H9 (cell line): Measurements from ENCODE around the gene MDGA2. TPM values are rescaled to one million over a fixed set of nuclear protein-coding genes. Genes with fewer than 3 reads are reported as not detected.

Experiments
- DNase-seq: peaks from one replicate; pipeline ENCODE4 v3.0.0-alpha.2; 2017
- H2AFZ ChIP-seq: one replicate; pipeline ENCODE4 v1.6.1; 2013; ENCODE audit warnings: mild to moderate bottlenecking, low read length, control low read depth, moderate library complexity
- H2AK5ac ChIP-seq: 2 replicates; pipeline ENCODE4 v1.6.1; 2013; ENCODE audit warnings: low read length, control low read depth, mixed read lengths; ENCODE audit not compliant: insufficient read length
- H2BK120ac ChIP-seq: one replicate; pipeline ENCODE4 v1.6.1; 2013; ENCODE audit warnings: low read depth, mild to moderate bottlenecking, low read length, control low read depth, inconsistent platforms; ENCODE audit not compliant: poor library complexity, severe bottlenecking
- H2BK12ac ChIP-seq: 2 replicates; pipeline ENCODE4 v1.6.1; 2013; ENCODE audit warnings: low read length, control low read depth, mixed read lengths, low read depth; ENCODE audit not compliant: insufficient read length
- H2BK15ac ChIP-seq: 2 replicates; pipeline ENCODE4 v1.6.1; 2013; ENCODE audit warnings: low read depth, low read length, control low read depth
- H2BK20ac ChIP-seq: one replicate; pipeline ENCODE4 v1.6.1; 2013; ENCODE audit warnings: low read depth, mild to moderate bottlenecking, low read length, control low read depth, inconsistent platforms; ENCODE audit not compliant: poor library complexity, severe bottlenecking
- H2BK5ac ChIP-seq: 2 replicates; pipeline ENCODE4 v1.6.1; 2013; ENCODE audit warnings: low read length, control low read depth, mixed read lengths; ENCODE audit not compliant: insufficient read length
- H3K14ac ChIP-seq: 2 replicates; pipeline ENCODE4 v1.6.1; 2013; ENCODE audit warnings: low read length, control low read depth; ENCODE audit not compliant: insufficient read depth
- H3K18ac ChIP-seq: 2 replicates; pipeline ENCODE4 v1.6.1; 2013; ENCODE audit warnings: low read depth, mild to moderate bottlenecking, mixed read lengths, low read length, control low read depth; ENCODE audit not compliant: insufficient read length
- H3K23ac ChIP-seq: 2 replicates; pipeline ENCODE4 v1.6.1; 2013; ENCODE audit warnings: low read length, control low read depth, mixed read lengths, low read depth; ENCODE audit not compliant: insufficient read length
- H3K23me2 ChIP-seq: 2 replicates; pipeline ENCODE4 v1.6.1; 2013; ENCODE audit warnings: low read depth, mild to moderate bottlenecking, mixed read lengths, low read length, control low read depth; ENCODE audit not compliant: insufficient read length, poor library complexity, severe bottlenecking
- H3K27ac ChIP-seq: 2 replicates; pipeline ENCODE4 v1.5.1; 2013; ENCODE audit warnings: low read length, control low read depth, mixed read lengths, low read depth; ENCODE audit not compliant: insufficient read length
- H3K27me3 ChIP-seq: 2 replicates; pipeline ENCODE4 v1.6.1; 2013; ENCODE audit warnings: low read length, control low read depth, inconsistent platforms; ENCODE audit not compliant: insufficient read depth
- H3K4ac ChIP-seq: 2 replicates; pipeline ENCODE4 v1.6.1; 2013; ENCODE audit warnings: low read depth, mild to moderate bottlenecking, control low read depth, inconsistent platforms, low read length, moderate library complexity
- H3K4me1 ChIP-seq: 2 replicates; pipeline ENCODE4 v1.6.1; 2013; ENCODE audit warnings: low read length, control low read depth, inconsistent platforms; ENCODE audit not compliant: insufficient read depth
- H3K4me2 ChIP-seq: 2 replicates; pipeline ENCODE4 v1.6.1; 2013; ENCODE audit warnings: low read length, control low read depth, mixed read lengths; ENCODE audit not compliant: insufficient read length, insufficient read depth
- H3K56ac ChIP-seq: 2 replicates; pipeline ENCODE4 v1.6.1; 2013; ENCODE audit warnings: low read depth, mild to moderate bottlenecking, mixed read lengths, low read length, control low read depth; ENCODE audit not compliant: insufficient read length
- H3K79me1 ChIP-seq: 2 replicates; pipeline ENCODE4 v1.6.1; 2013; ENCODE audit warnings: low read depth, mild to moderate bottlenecking, moderate library complexity, low read length, control low read depth, inconsistent platforms; ENCODE audit not compliant: insufficient read depth, poor library complexity, severe bottlenecking
- H3K79me2 ChIP-seq: 2 replicates; pipeline ENCODE4 v1.6.1; 2013; ENCODE audit warnings: low read length, control low read depth, inconsistent platforms; ENCODE audit not compliant: insufficient read depth
- H3K9ac ChIP-seq: 2 replicates; pipeline ENCODE4 v1.6.1; 2013; ENCODE audit warnings: low read length, control low read depth, mixed read lengths; ENCODE audit not compliant: insufficient read length; ENCODE audit errors: extremely low read depth
- H3K9me3 ChIP-seq: one replicate; pipeline ENCODE4 v1.6.1; 2013; ENCODE audit warnings: low read depth, low read length, inconsistent platforms; ENCODE audit not compliant: control insufficient read depth
- H3T11ph ChIP-seq: one replicate; pipeline ENCODE4 v1.6.1; 2013; ENCODE audit warnings: mild to moderate bottlenecking, low read length, control low read depth, inconsistent platforms
- H4K20me1 ChIP-seq: one replicate; pipeline ENCODE4 v1.6.1; 2013; ENCODE audit not compliant: control insufficient read depth, insufficient read length, insufficient read depth
- H4K5ac ChIP-seq: 2 replicates; pipeline ENCODE4 v1.6.1; 2013; ENCODE audit warnings: low read depth, mild to moderate bottlenecking, mixed read lengths, low read length, control low read depth; ENCODE audit not compliant: insufficient read length
- H4K8ac ChIP-seq: replicated peaks from 2 replicates; pipeline ENCODE4 v1.6.1; 2013; ENCODE audit warnings: low read length, control low read depth, mixed read lengths, low read depth; ENCODE audit not compliant: insufficient read length
- H4K91ac ChIP-seq: 2 replicates; pipeline ENCODE4 v1.6.1; 2013; ENCODE audit warnings: low read depth, mild to moderate bottlenecking, moderate library complexity, mixed read lengths, low read length, control low read depth; ENCODE audit not compliant: insufficient read length
- H3K27ac Mint-ChIP-seq, 3 experiments: 2 replicates in 2 of 3; 3 replicates in 1 of 3; pipeline ENCODE4 v1.8.0; 2020 to 2021; ENCODE audit warnings: mixed read lengths in 3 of 3, mild to moderate bottlenecking in 1 of 3, moderate library complexity in 1 of 3
- H3K27me3 Mint-ChIP-seq: 2 replicates; pipeline ENCODE4 v1.8.0; 2021; ENCODE audit warnings: low read depth, mild to moderate bottlenecking, moderate library complexity, mixed read lengths
- H3K36me3 Mint-ChIP-seq, 3 experiments: 2 replicates in 2 of 3; 3 replicates in 1 of 3; pipeline ENCODE4 v1.8.0; 2020 to 2021; ENCODE audit warnings: low read depth in 3 of 3, mixed read lengths in 3 of 3; ENCODE audit not compliant: insufficient read depth in 1 of 3
- H3K4me1 Mint-ChIP-seq, 2 experiments: 2 replicates each; pipeline ENCODE4 v1.8.0; 2020; ENCODE audit warnings: mixed read lengths in 2 of 2
- H3K4me3 Mint-ChIP-seq, 2 experiments: 2 replicates in 1 of 2; 3 replicates in 1 of 2; pipeline ENCODE4 v1.8.0; 2020 to 2021; ENCODE audit warnings: mild to moderate bottlenecking in 2 of 2, mixed read lengths in 2 of 2, moderate library complexity in 1 of 2
- H3K9me3 Mint-ChIP-seq, 2 experiments: 2 replicates in 1 of 2; 3 replicates in 1 of 2; pipeline ENCODE4 v1.8.0; 2020; ENCODE audit warnings: mild to moderate bottlenecking in 2 of 2, mixed read lengths in 2 of 2, moderate library complexity in 1 of 2
- WGBS: extraction: QIAGEN DNeasy Blood & Tissue Kit; methylation state at CpG from one replicate; pipeline ENCODE4 v1.1.7; 2013; ENCODE audit warnings: missing lambda C conversion rate, low lambda C conversion rate, mixed read lengths; ENCODE audit not compliant: insufficient read length; ENCODE audit errors: extremely low coverage; 5-methylcytosine and 5-hydroxymethylcytosine counted together
- total RNA-seq: library from RNA; stranded (reverse); gene quantifications from 2 replicates; pipeline ENCODE4 v1.2.1, GENCODE V29; 2021
- TF ChIP-seq, protein P1 (sequence below): fragments of 200-600 bp; sonication (generic); conservative IDR thresholded peaks from 3 replicates; pipeline ENCODE4 v1.8.0; 2021; ENCODE audit warnings: antibody characterized with exemption, mild to moderate bottlenecking

Gene MDGA2
- total RNA-seq, 1 experiment from 2014 or later: 1.9 TPM

- Mint-ChIP-seq H3K4me3 (no peak overlapping the region), H3K9me3 (no peaks in the 10 kb centered on the region; a peak in 1 of 5 replicates), H3K27me3 (no peaks in the 10 kb centered on the region), H3K4me1 (0 out of 4 replicates have a peak, but pooled peaks cover 0 to 3% of the 10 kb centered on the region in 2 experiments), H3K27ac (no peak overlapping the region), H3K36me3 (no peaks in the 10 kb centered on the region)
- Histone ChIP-seq H3K23me2 (no peaks in the 10 kb centered on the region), H3K9ac (no peak overlapping the region), H3K14ac (no peak overlapping the region), H3T11ph (no peak overlapping the region), H2BK12ac (no peak overlapping the region), H2BK120ac (no peak overlapping the region), H3K27me3 (no peaks in the 10 kb centered on the region), H3K4ac (no peak overlapping the region), H4K8ac (no peak overlapping the region), H3K27ac (no peak overlapping the region), H3K56ac (no peak overlapping the region), H3K23ac (no peak overlapping the region), H2BK20ac (no peak overlapping the region), H4K91ac (no peak overlapping the region), H2BK5ac (no peak overlapping the region), H3K4me1 (no peaks in the 10 kb centered on the region), H3K18ac (no peak overlapping the region), H3K9me3 (no peaks in the 10 kb centered on the region), H4K5ac (no peak overlapping the region), H3K79me1 (no peaks in the 10 kb centered on the region), H2AK5ac (no peak overlapping the region), H2BK15ac (no peak overlapping the region), H2AFZ (no peak overlapping the region), H3K4me2 (no peak overlapping the region), H3K79me2 (no peaks in the 10 kb centered on the region), H4K20me1 (no peaks in the 10 kb centered on the region)
- no CpG with 5 or more reads among the region's 4 CpGs for WGBS
- no peak for DNase-seq
- TF ChIP-seq, protein P1, sequence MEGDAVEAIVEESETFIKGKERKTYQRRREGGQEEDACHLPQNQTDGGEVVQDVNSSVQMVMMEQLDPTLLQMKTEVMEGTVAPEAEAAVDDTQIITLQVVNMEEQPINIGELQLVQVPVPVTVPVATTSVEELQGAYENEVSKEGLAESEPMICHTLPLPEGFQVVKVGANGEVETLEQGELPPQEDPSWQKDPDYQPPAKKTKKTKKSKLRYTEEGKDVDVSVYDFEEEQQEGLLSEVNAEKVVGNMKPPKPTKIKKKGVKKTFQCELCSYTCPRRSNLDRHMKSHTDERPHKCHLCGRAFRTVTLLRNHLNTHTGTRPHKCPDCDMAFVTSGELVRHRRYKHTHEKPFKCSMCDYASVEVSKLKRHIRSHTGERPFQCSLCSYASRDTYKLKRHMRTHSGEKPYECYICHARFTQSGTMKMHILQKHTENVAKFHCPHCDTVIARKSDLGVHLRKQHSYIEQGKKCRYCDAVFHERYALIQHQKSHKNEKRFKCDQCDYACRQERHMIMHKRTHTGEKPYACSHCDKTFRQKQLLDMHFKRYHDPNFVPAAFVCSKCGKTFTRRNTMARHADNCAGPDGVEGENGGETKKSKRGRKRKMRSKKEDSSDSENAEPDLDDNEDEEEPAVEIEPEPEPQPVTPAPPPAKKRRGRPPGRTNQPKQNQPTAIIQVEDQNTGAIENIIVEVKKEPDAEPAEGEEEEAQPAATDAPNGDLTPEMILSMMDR: no peak
Observed at GRCh38 chr14:47524524-47524923, 150.9 kb downstream of the MDGA2 start.
